HG03460 (cell line): Measurements from ENCODE around the gene IFI27.
"Not testable (repeated sequence)": the region's sequence is repeated elsewhere in the genome, so short reads cannot be mapped to it uniquely, and the experiment has no call there.

Source experiments
- ATAC-seq: cut with Tn5 transposase; IDR thresholded peaks from one replicate; pipeline ENCODE4 v1.9.1; 2021; ENCODE audit not compliant: unreplicated experiment

The IFI27 gene

GRCh38 chr14:94145902-94146527 lies 35.5 kb downstream of the IFI27 start:
- ATAC-seq, result no peak

GRCh38 chr14:94152676-94153075 lies 42.1 kb downstream of the IFI27 start:
- ATAC-seq, result no peak

GRCh38 chr14:94153750-94154342 lies 43.3 kb downstream of the IFI27 start:
- ATAC-seq, result no peak

- ATAC-seq, result not testable (repeated sequence)
Observed at GRCh38 chr14:94156143-94156542, 45.6 kb downstream of the IFI27 start.

- no peak for ATAC-seq
Observed at GRCh38 chr14:94157197-94157596, 46.7 kb downstream of the IFI27 start.

GRCh38 chr14:94158239-94158883 lies 47.8 kb downstream of the IFI27 start:
- ATAC-seq, result no peak

GRCh38 chr14:94161058-94161457 lies 50.5 kb downstream of the IFI27 start:
- no peak for ATAC-seq

- no peak for ATAC-seq
Observed at GRCh38 chr14:94161981-94162380, 51.4 kb downstream of the IFI27 start.

GRCh38 chr14:94162466-94162865 lies 51.9 kb downstream of the IFI27 start:
- no peak for ATAC-seq

- ATAC-seq, result no peak
Observed at GRCh38 chr14:94163796-94164195, 53.3 kb downstream of the IFI27 start.

- ATAC-seq, result no peak
Observed at GRCh38 chr14:94164685-94165431, 54.3 kb downstream of the IFI27 start.

GRCh38 chr14:94165744-94166143 lies 55.2 kb downstream of the IFI27 start:
- ATAC-seq, result no peak
